HepG2 (cell line): ENCODE results near the gene MAEA. TPM values are rescaled to one million over a fixed set of nuclear protein-coding genes. Genes with fewer than 3 reads are reported as not detected.

Experiments used
- ATAC-seq: fragments of 200-7000 bp; cut with Tn5 transposase; 3 replicates; pipeline ENCODE4 v1.9.1; 2020; ENCODE audit warnings: mild to moderate bottlenecking, moderate library complexity
- BruUV-seq: library from RNA; stranded (reverse); fragments of 400-500 nt; replicated peaks from 2 replicates; lab custom pipeline; 2021; lab: Mats Ljungman, UMichigan
- CTCF ChIA-PET: fragments of 300-600 bp; formaldehyde crosslinking; extraction: SDS; loops from one replicate; lab custom pipeline; 2021; ENCODE audit warnings: low total read pairs, inconsistent platforms, low intra/inter-chr PET ratio; lab: Yijun Ruan, JAX
- POLR2A ChIA-PET: fragments of 350-600 bp; sonication (Branson Sonifier 250); formaldehyde crosslinking; loops from one replicate; lab custom pipeline; 2020; ENCODE audit warnings: antibody characterized with exemption, inconsistent platforms; lab: Yijun Ruan, JAX
- DNase-seq: peaks from one replicate; pipeline ENCODE4 v3.0.0-alpha.2; 2015; ENCODE audit warnings: low spot score
- FAIRE-seq: peaks from 3 replicates; lab custom pipeline; 2011; peaks lifted over from hg19 to GRCh38; lab: Jason Lieb, UNC
- H2AFZ ChIP-seq: one replicate; pipeline ENCODE4 v1.6.1; 2011; ENCODE audit warnings: low read length, inconsistent platforms
- H3K27ac ChIP-seq: fragments of 300-600 bp; 3 replicates; pipeline ENCODE4 v1.8.0; 2011; ENCODE audit warnings: mixed run types, mild to moderate bottlenecking, mixed read lengths, low read length, inconsistent platforms; ENCODE audit not compliant: insufficient read depth; ENCODE audit errors: extremely low read length
- H3K27me3 ChIP-seq, 2 experiments: fragments of 200-600 bp in 1 of 2; 2 replicates in 1 of 2; 3 replicates in 1 of 2; pipeline versions ENCODE4 v1.6.0 to v1.8.0; 2011; ENCODE audit warnings: low read length in 2 of 2, mild to moderate bottlenecking in 2 of 2, moderate library complexity in 2 of 2, inconsistent platforms in 1 of 2; ENCODE audit not compliant: insufficient read depth in 2 of 2, control insufficient read depth in 1 of 2
- H3K36me3 ChIP-seq, 2 experiments: fragments of 200-600 bp in 1 of 2; replicated peaks in 1 of 2; 2 replicates in 1 of 2; 3 replicates in 1 of 2; pipeline versions ENCODE4 v1.5.1 to v1.8.0; 2011; ENCODE audit warnings: low read length in 2 of 2, inconsistent platforms in 1 of 2; ENCODE audit not compliant: insufficient read depth in 2 of 2, control insufficient read depth in 1 of 2
- H3K4me1 ChIP-seq: 2 replicates; pipeline ENCODE4 v1.5.1; 2012; ENCODE audit warnings: low read length, inconsistent platforms; ENCODE audit not compliant: insufficient read depth
- H3K4me2 ChIP-seq: 2 replicates; pipeline ENCODE4 v1.6.0; 2011; ENCODE audit warnings: low read depth, low read length, inconsistent platforms
- H3K4me3 ChIP-seq, 3 experiments: fragments of 200-600 bp in 1 of 3; sonication (generic), shearing (Covaris generic) in 1 of 3; replicated peaks in 1 of 3; 2 replicates each; pipeline ENCODE4 v1.5.1; 2011 to 2016; ENCODE audit warnings: low read length in 3 of 3, inconsistent platforms in 2 of 3, low read depth in 2 of 3, mild to moderate bottlenecking in 2 of 3, control low read depth in 1 of 3, mixed read lengths in 1 of 3; ENCODE audit not compliant: insufficient read depth in 1 of 3
- H3K79me2 ChIP-seq: one replicate; pipeline ENCODE4 v1.6.1; 2011; ENCODE audit warnings: low read length, inconsistent platforms; ENCODE audit not compliant: insufficient read depth
- H3K9ac ChIP-seq: 2 replicates; pipeline ENCODE4 v1.6.0; 2011; ENCODE audit warnings: mild to moderate bottlenecking, low read depth, low read length, inconsistent platforms; ENCODE audit not compliant: insufficient read depth
- H3K9me3 ChIP-seq: 2 replicates; pipeline ENCODE4 v1.5.1; 2012; ENCODE audit warnings: mild to moderate bottlenecking, low read length
- H4K20me1 ChIP-seq: 2 replicates; pipeline ENCODE4 v1.6.0; 2011; ENCODE audit warnings: inconsistent platforms, mild to moderate bottlenecking, low read length, moderate library complexity; ENCODE audit not compliant: insufficient read depth
- AGO2 ChIP-seq: fragments of 200-400 bp; formaldehyde crosslinking; optimal IDR thresholded peaks from 2 replicates; pipeline ENCODE3; 2017; ENCODE audit warnings: mild to moderate bottlenecking, low read depth, low read length, moderate library complexity
- CBFB ChIP-seq: sonication (generic); formaldehyde crosslinking; IDR thresholded peaks from 2 replicates; pipeline ENCODE4 v1.4.0; 2020; ENCODE audit warnings: missing genetic modification reagents
- HNRNPK ChIP-seq: fragments of 200-400 bp; formaldehyde crosslinking; IDR thresholded peaks from 2 replicates; pipeline ENCODE4 v1.6.1; 2018; ENCODE audit warnings: low read length, low read depth, moderate library complexity, mild to moderate bottlenecking; ENCODE audit not compliant: poor library complexity, severe bottlenecking
- ZEB1 ChIP-seq: IDR thresholded peaks from 2 replicates; pipeline ENCODE4 v1.6.1; 2012; ENCODE audit warnings: mild to moderate bottlenecking, low read depth, inconsistent platforms; ENCODE audit not compliant: insufficient replicate concordance
- ZFP36L2 ChIP-seq: sonication (generic); formaldehyde crosslinking; IDR thresholded peaks from 2 replicates; pipeline ENCODE4 v1.4.0; 2020; ENCODE audit warnings: missing genetic modification reagents
- ZNF432 ChIP-seq: sonication (generic); formaldehyde crosslinking; IDR thresholded peaks from 2 replicates; pipeline ENCODE4 v1.5.0; 2020; ENCODE audit warnings: missing genetic modification reagents, mild to moderate bottlenecking, borderline replicate concordance
- ZNF484 ChIP-seq: sonication (generic); formaldehyde crosslinking; IDR thresholded peaks from 2 replicates; pipeline ENCODE4 v1.5.1; 2020; ENCODE audit warnings: mild to moderate bottlenecking, low read depth, missing genetic modification reagents, borderline replicate concordance
- ZNF75D ChIP-seq: sonication (generic); formaldehyde crosslinking; IDR thresholded peaks from 2 replicates; pipeline ENCODE4 v1.8.1; 2023; ENCODE audit warnings: missing genetic modification reagents, mild to moderate bottlenecking, borderline replicate concordance
- WGBS: methylation state at CpG from one replicate; pipeline ENCODE4 v1.1.6; 2017; ENCODE audit warnings: low lambda C conversion rate; 5-methylcytosine and 5-hydroxymethylcytosine counted together
- in situ Hi-C: cut with HindIII; loops from 2 replicates; pipeline ENCODE4 v1.10.0; 2017; ENCODE audit warnings: low pct_unique_long_range_greater_than_20kb; ENCODE audit not compliant: extremely low pct_ligation_motif_present
- intact Hi-C: fragments of 100-400 bp; cut with micrococcal nuclease; formaldehyde crosslinking; loops from one replicate; pipeline ENCODE4 v1.10.0; 2022; ENCODE audit not compliant: unreplicated experiment
- polyA plus RNA-seq, 8 experiments: library from polyadenylated mRNA; depleted of rRNA in 3 of 8; stranded (reverse) in 7 of 8; unstranded in 1 of 8; fragments of >200 nt; fragmentation: Illumina TruSeq in 4 of 8; extraction: Trizol in 4 of 8; gene quantifications; 2 replicates each; pipeline versions ENCODE4 v1.2.1 to v1.2.3, GENCODE V29; 2011 to 2016; ENCODE audit warnings: low read depth in 4 of 8, missing spikeins in 1 of 8, mixed read lengths in 1 of 8; ENCODE audit not compliant: insufficient read depth in 1 of 8
- total RNA-seq, 5 experiments: library from RNA; depleted of rRNA; stranded (reverse); fragments of >200 nt; fragmentation: Illumina TruSeq; extraction: Trizol; gene quantifications; 2 replicates each; pipeline ENCODE4 v1.2.3, GENCODE V29; 2016; ENCODE audit warnings: low read depth in 1 of 5

MAEA gene
- total and polyA plus RNA-seq, 2 of the 13 experiments (the other 11 are each of a cell fraction or from before 2014, with no cell fraction given): 52.0 to 57.1 TPM

DNA sequence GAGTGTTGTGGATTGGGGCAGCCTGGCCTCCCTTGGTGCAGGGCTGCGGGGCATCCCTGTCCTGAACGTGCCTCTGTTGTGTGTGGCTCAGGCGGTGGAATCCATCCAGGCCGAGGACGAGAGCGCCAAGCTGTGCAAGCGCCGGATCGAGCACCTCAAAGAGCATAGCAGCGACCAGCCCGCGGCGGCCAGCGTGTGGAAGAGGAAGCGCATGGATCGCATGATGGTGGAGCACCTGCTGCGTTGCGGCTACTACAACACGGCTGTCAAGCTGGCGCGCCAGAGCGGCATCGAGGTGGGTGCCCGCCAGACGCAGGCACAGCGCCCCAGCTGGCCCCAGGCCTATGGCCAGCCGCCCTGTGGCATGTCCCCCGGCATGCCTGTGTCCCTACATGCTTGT lies 25.6 kb downstream of the MAEA start:
- peaks cover 25% of the 10 kb centered on the region for H3K79me2 ChIP-seq
- ATAC-seq: no peak
- H3K4me1 ChIP-seq: peaks cover 27% of the 10 kb centered on the region

GRCh38 chr4:1315836-1316536 lies 26.3 kb downstream of the MAEA start:
- 95% methylated on average over 25 of the region's 27 CpGs for WGBS
- in situ Hi-C loops (no loop called here), intact Hi-C loops (no loop called here)
- Histone ChIP-seq H2AFZ (no peak overlapping the region), H3K27me3 (no peaks in the 10 kb centered on the region), H3K4me2 (no peak overlapping the region), H3K4me1 (peaks cover 21% of the 10 kb centered on the region), H3K79me2 (peaks cover 18% of the 10 kb centered on the region), H4K20me1 (no peaks in the 10 kb centered on the region), H3K9ac (no peak overlapping the region), H3K4me3 (no peak overlapping the region), H3K27ac (no peak overlapping the region), H3K9me3 (no peaks in the 10 kb centered on the region), H3K36me3 (peaks cover 26 to 61% of the 10 kb centered on the region in 2 experiments)
- TF ChIP-seq CBFB (CRISPR knock-in tag) (no peak), ZNF432 (no peak), ZNF75D (CRISPR knock-in tag) (no peak)
- ATAC-seq (no peak), FAIRE-seq (no peak), DNase-seq (no peak)
- ChIA-PET POLR2A (no interaction called here), CTCF (no interaction called here)
- BruUV-seq: no TSS peak

More for the DNA sequence above, 25.6 kb downstream of the MAEA start:
- H3K9me3 ChIP-seq: no peaks in the 10 kb centered on the region
- no peak overlapping the region for H3K4me2 ChIP-seq
- peaks cover 1% of the 10 kb centered on the region; the same call in 1 of the 2 replicates for H4K20me1 ChIP-seq
- intact Hi-C loops: no loop called here
- H3K27me3 ChIP-seq: no peaks in the 10 kb centered on the region
- FAIRE-seq (no peak), DNase-seq (no peak)
- CTCF ChIA-PET: no interaction called here
- TF ChIP-seq ZFP36L2 (CRISPR knock-in tag) (no peak), ZNF484 (CRISPR knock-in tag) (no peak), AGO2 (peak; percentile 33), HNRNPK (peak; percentile 30), ZEB1 (no peak)
- BruUV-seq: no TSS peak
- H3K9ac ChIP-seq: no peak overlapping the region
- no peak overlapping the region for H2AFZ ChIP-seq
- H3K4me3 ChIP-seq: no peak overlapping the region
- H3K36me3 ChIP-seq: peaks cover 26 to 58% of the 10 kb centered on the region in 2 experiments
- WGBS: 97% methylated on average over 24 of the region's 28 CpGs
- H3K27ac ChIP-seq: no peak overlapping the region
- in situ Hi-C loops: no loop called here
- POLR2A ChIA-PET: no interaction called here
